Trophoblast cell (in vitro differentiated cells and primary cell): ENCODE results near the gene ALDH3A2.
A peak's percentile ranks its signal among the peaks of the same experiment; 100 is the strongest.

Experiments
- DNase-seq, 2 donors: peaks; one replicate each; pipeline ENCODE4 v3.0.0-alpha.2; 2016
- H2AFZ ChIP-seq: 2 replicates; pipeline ENCODE4 v1.6.1; 2013; ENCODE audit warnings: low read length, moderate library complexity, mild to moderate bottlenecking; ENCODE audit not compliant: insufficient read depth, poor library complexity
- H2AK5ac ChIP-seq: 2 replicates; pipeline ENCODE4 v1.6.1; 2013; ENCODE audit warnings: mild to moderate bottlenecking, low read length
- H2BK120ac ChIP-seq: 2 replicates; pipeline ENCODE4 v1.6.1; 2013; ENCODE audit warnings: low read length, mild to moderate bottlenecking, moderate library complexity; ENCODE audit not compliant: insufficient read depth, poor library complexity
- H2BK12ac ChIP-seq: 2 replicates; pipeline ENCODE4 v1.6.1; 2013; ENCODE audit warnings: mild to moderate bottlenecking, low read length, moderate library complexity
- H2BK5ac ChIP-seq: 2 replicates; pipeline ENCODE4 v1.6.1; 2013; ENCODE audit warnings: low read length, low read depth, moderate library complexity, mild to moderate bottlenecking; ENCODE audit not compliant: poor library complexity
- H3K14ac ChIP-seq: 2 replicates; pipeline ENCODE4 v1.6.1; 2013; ENCODE audit warnings: mild to moderate bottlenecking, low read length
- H3K18ac ChIP-seq: 2 replicates; pipeline ENCODE4 v1.6.1; 2013; ENCODE audit warnings: mild to moderate bottlenecking, low read length
- H3K23ac ChIP-seq: 2 replicates; pipeline ENCODE4 v1.6.1; 2013; ENCODE audit warnings: low read length
- H3K27ac ChIP-seq: 2 replicates; pipeline ENCODE4 v1.5.1; 2013; ENCODE audit warnings: low read depth, mild to moderate bottlenecking, inconsistent platforms, low read length, moderate library complexity
- H3K27me3 ChIP-seq: 2 replicates; pipeline ENCODE4 v1.6.1; 2013; ENCODE audit warnings: inconsistent platforms, mild to moderate bottlenecking, low read length, moderate library complexity; ENCODE audit not compliant: insufficient read depth
- H3K36me3 ChIP-seq, 2 experiments: 1 replicate in 1 of 2; 2 replicates in 1 of 2; pipeline ENCODE4 v1.6.1; 2013; ENCODE audit warnings: low read length in 2 of 2, mild to moderate bottlenecking in 2 of 2, moderate library complexity in 1 of 2; ENCODE audit not compliant: insufficient read depth in 2 of 2, control insufficient read depth in 1 of 2
- H3K4ac ChIP-seq: 2 replicates; pipeline ENCODE4 v1.6.1; 2013; ENCODE audit warnings: low read depth, mild to moderate bottlenecking, low read length, moderate library complexity
- H3K4me1 ChIP-seq, 2 experiments: 1 replicate in 1 of 2; 2 replicates in 1 of 2; pipeline ENCODE4 v1.6.1; 2013; ENCODE audit warnings: low read length in 2 of 2, mild to moderate bottlenecking in 2 of 2, moderate library complexity in 1 of 2; ENCODE audit not compliant: insufficient read depth in 2 of 2, control insufficient read depth in 1 of 2
- H3K4me2 ChIP-seq: 2 replicates; pipeline ENCODE4 v1.6.1; 2013; ENCODE audit warnings: inconsistent platforms, mild to moderate bottlenecking, low read length, moderate library complexity
- H3K4me3 ChIP-seq: 2 replicates; pipeline ENCODE4 v1.5.1; 2013; ENCODE audit warnings: mild to moderate bottlenecking, low read depth, low read length, inconsistent platforms
- H3K79me1 ChIP-seq: one replicate; pipeline ENCODE4 v1.6.1; 2013; ENCODE audit warnings: low read length
- H3K79me2 ChIP-seq: 2 replicates; pipeline ENCODE4 v1.6.1; 2013; ENCODE audit warnings: low read length, mild to moderate bottlenecking; ENCODE audit not compliant: control insufficient read depth, insufficient read depth, poor library complexity
- H3K9ac ChIP-seq: 2 replicates; pipeline ENCODE4 v1.6.1; 2013; ENCODE audit warnings: mild to moderate bottlenecking, low read length
- H3K9me3 ChIP-seq: 2 replicates; pipeline ENCODE4 v1.6.1; 2013; ENCODE audit warnings: low read depth, mild to moderate bottlenecking, control low read depth, inconsistent platforms, low read length; ENCODE audit not compliant: insufficient read depth
- H4K12ac ChIP-seq: 2 replicates; pipeline ENCODE4 v1.6.1; 2013; ENCODE audit warnings: low read depth, mild to moderate bottlenecking, low read length, moderate library complexity
- H4K8ac ChIP-seq: 2 replicates; pipeline ENCODE4 v1.6.1; 2013; ENCODE audit warnings: low read depth, mild to moderate bottlenecking, low read length, moderate library complexity
- H4K91ac ChIP-seq: one replicate; pipeline ENCODE4 v1.6.1; 2013; ENCODE audit warnings: low read depth, mild to moderate bottlenecking, low read length, moderate library complexity
- WGBS: extraction: QIAGEN DNeasy Blood & Tissue Kit; methylation state at CpG from one replicate; pipeline ENCODE4 v1.1.7; 2013; ENCODE audit warnings: missing lambda C conversion rate; ENCODE audit not compliant: insufficient read length, insufficient coverage; ENCODE audit errors: extremely low coverage; 5-methylcytosine and 5-hydroxymethylcytosine counted together

The ALDH3A2 gene

GRCh38 chr17:19718041-19718612 lies 69.6 kb downstream of the ALDH3A2 start:
- no peak overlapping the region for H3K27ac ChIP-seq
- no peak overlapping the region for H3K4ac ChIP-seq
- H3K27me3 ChIP-seq = no peaks in the 10 kb centered on the region
- H2BK12ac ChIP-seq = no peak overlapping the region
- H2AFZ ChIP-seq = no peak overlapping the region
- H3K14ac ChIP-seq = no peak overlapping the region
- no peak overlapping the region for H2BK5ac ChIP-seq
- H3K9me3 ChIP-seq = peaks cover 2% of the 10 kb centered on the region
- H3K4me3 ChIP-seq = no peak overlapping the region
- no peak overlapping the region for H3K18ac ChIP-seq
- H2AK5ac ChIP-seq = no peak overlapping the region
- no peak overlapping the region for H4K91ac ChIP-seq
- H2BK120ac ChIP-seq = no peak overlapping the region
- no peaks in the 10 kb centered on the region for H3K79me1 ChIP-seq
- no peak overlapping the region for H3K23ac ChIP-seq
- DNase-seq = no peak
- peaks cover 8 to 13% of the 10 kb centered on the region in 2 experiments for H3K4me1 ChIP-seq
- H3K4me2 ChIP-seq = no peak overlapping the region
- no peak overlapping the region for H4K8ac ChIP-seq
- H3K9ac ChIP-seq = no peak overlapping the region
- no CpG with 5 or more reads among the region's 12 CpGs for WGBS
- no peaks in the 10 kb centered on the region for H3K79me2 ChIP-seq
- H4K12ac ChIP-seq = no peak overlapping the region
- no peaks in the 10 kb centered on the region for H3K36me3 ChIP-seq

DNA sequence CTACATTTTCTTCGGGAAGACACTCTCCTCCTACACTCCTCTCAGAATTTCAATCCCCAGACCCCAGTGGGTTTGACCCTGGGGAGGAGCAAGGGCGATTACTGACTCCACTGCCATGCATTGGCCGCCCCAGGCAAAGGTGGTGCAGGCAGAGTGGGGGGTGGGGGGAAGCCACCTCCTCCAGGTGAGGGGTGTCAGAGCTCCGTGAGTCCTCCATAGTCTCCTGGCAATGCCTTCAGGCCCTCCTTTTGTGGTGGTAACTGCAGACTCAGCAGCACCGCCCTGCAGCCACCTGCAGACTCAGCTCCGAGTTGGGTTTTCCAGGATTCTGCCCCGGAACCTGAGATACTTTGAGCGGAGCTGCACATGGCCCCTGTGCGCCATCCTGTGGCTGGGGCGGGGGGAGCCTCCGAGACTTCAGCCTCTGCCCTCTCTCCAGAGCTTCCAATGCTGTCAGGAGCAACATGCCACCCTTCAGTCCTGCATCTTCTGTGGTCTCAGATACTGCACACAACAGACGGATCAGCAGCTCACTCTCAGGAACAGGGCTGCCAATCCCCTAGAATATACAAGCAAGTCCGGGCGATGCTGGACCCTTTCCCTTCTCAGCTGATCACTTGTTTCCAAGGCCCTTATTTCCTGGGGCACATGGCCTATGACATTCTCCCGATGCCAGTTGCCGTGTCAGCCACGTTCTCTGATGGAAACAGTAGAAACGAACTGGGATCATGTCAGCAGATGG lies 70.2 kb downstream of the ALDH3A2 start:
- H2BK5ac ChIP-seq = no peak overlapping the region
- no peak overlapping the region for H3K4me3 ChIP-seq
- no peak overlapping the region for H2BK12ac ChIP-seq
- H3K18ac ChIP-seq = no peak overlapping the region
- H3K4me2 ChIP-seq = no peak overlapping the region
- H2BK120ac ChIP-seq = no peak overlapping the region
- no peak overlapping the region for H4K91ac ChIP-seq
- no peak overlapping the region for H2AK5ac ChIP-seq
- H3K27me3 ChIP-seq = no peaks in the 10 kb centered on the region
- no peaks in the 10 kb centered on the region for H3K79me1 ChIP-seq
- H3K9me3 ChIP-seq = peaks cover under 1% of the 10 kb centered on the region
- no peak overlapping the region for H3K14ac ChIP-seq
- no peak overlapping the region for H3K23ac ChIP-seq
- H4K8ac ChIP-seq = no peak overlapping the region
- no peak overlapping the region for H3K4ac ChIP-seq
- no peaks in the 10 kb centered on the region for H3K79me2 ChIP-seq
- no peaks in the 10 kb centered on the region for H3K36me3 ChIP-seq
- WGBS = no CpG with 5 or more reads among the region's 18 CpGs
- H3K9ac ChIP-seq = no peak overlapping the region
- no peak overlapping the region for H3K27ac ChIP-seq
- H4K12ac ChIP-seq = no peak overlapping the region
- H3K4me1 ChIP-seq = peaks cover 8 to 13% of the 10 kb centered on the region in 2 experiments
- H2AFZ ChIP-seq = no peak overlapping the region
- peak in 1 of 2 donors; percentile 40 for DNase-seq

- no peak overlapping the region for H2BK12ac ChIP-seq
- no peak overlapping the region for H2BK5ac ChIP-seq
- H4K8ac ChIP-seq = no peak overlapping the region
- H3K79me2 ChIP-seq = no peaks in the 10 kb centered on the region
- no peak overlapping the region for H3K4ac ChIP-seq
- H3K79me1 ChIP-seq = no peaks in the 10 kb centered on the region
- no peak overlapping the region for H3K18ac ChIP-seq
- H3K9ac ChIP-seq = no peak overlapping the region
- no CpG with 5 or more reads among the region's 23 CpGs for WGBS
- no peaks in the 10 kb centered on the region for H3K36me3 ChIP-seq
- H3K27ac ChIP-seq = no peak overlapping the region
- H3K9me3 ChIP-seq = no peaks in the 10 kb centered on the region
- no peak overlapping the region for H3K4me3 ChIP-seq
- H3K4me2 ChIP-seq = no peak overlapping the region
- no peak overlapping the region for H3K23ac ChIP-seq
- no peak overlapping the region for H2BK120ac ChIP-seq
- no peak overlapping the region for H4K91ac ChIP-seq
- peak; percentile 68 to 75 for DNase-seq
- no peaks in the 10 kb centered on the region for H3K27me3 ChIP-seq
- H2AFZ ChIP-seq = no peak overlapping the region
- H2AK5ac ChIP-seq = no peak overlapping the region
- no peak overlapping the region for H4K12ac ChIP-seq
- peaks cover 8 to 13% of the 10 kb centered on the region in 2 experiments for H3K4me1 ChIP-seq
- H3K14ac ChIP-seq = no peak overlapping the region
These were observed 71.0 kb downstream of the ALDH3A2 start for GRCh38 chr17:19719355-19720209.

DNA sequence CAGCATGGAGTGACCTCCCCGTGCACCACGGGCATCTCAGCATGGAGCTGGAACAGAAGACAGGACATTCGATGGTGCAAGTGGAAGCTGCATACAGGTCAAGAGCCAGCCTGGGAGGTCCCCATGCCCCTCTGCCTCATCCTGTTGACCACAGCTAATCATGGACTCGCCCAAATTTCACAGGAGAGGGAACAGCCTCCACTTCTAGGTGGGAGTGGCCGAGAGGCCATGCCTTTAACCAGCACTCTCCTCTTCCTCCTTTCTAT lies 71.6 kb downstream of the ALDH3A2 start:
- Histone ChIP-seq H3K79me1 (no peaks in the 10 kb centered on the region), H3K4me2 (no peak overlapping the region), H3K36me3 (no peaks in the 10 kb centered on the region), H4K8ac (no peak overlapping the region), H4K91ac (no peak overlapping the region), H3K9ac (no peak overlapping the region), H2BK5ac (no peak overlapping the region), H2AK5ac (no peak overlapping the region), H3K4me1 (peaks cover 8 to 13% of the 10 kb centered on the region in 2 experiments), H3K4me3 (no peak overlapping the region), H3K4ac (no peak overlapping the region), H3K27me3 (no peaks in the 10 kb centered on the region), H4K12ac (no peak overlapping the region), H3K23ac (no peak overlapping the region), H3K14ac (no peak overlapping the region), H3K27ac (no peak overlapping the region), H2AFZ (no peak overlapping the region), H2BK120ac (no peak overlapping the region), H3K79me2 (no peaks in the 10 kb centered on the region), H3K18ac (no peak overlapping the region), H3K9me3 (peaks cover 1% of the 10 kb centered on the region), H2BK12ac (no peak overlapping the region)
- DNase-seq = no peak
- WGBS = no CpG with 5 or more reads among the region's 5 CpGs
